Colon (tissue), 2 donors: Measurements from ENCODE around the gene CC2D2B.
"Not testable (repeated sequence)": the region's sequence is repeated elsewhere in the genome, so short reads cannot be mapped to it uniquely, and the experiment has no call there.

Experiments used
- FAIRE-seq: peaks from 2 replicates; lab custom pipeline; 2012; peaks lifted over from hg19 to GRCh38; lab: Jason Lieb, UNC
- donor health status: control.
- donor health status: control.

Gene CC2D2B

DNA sequence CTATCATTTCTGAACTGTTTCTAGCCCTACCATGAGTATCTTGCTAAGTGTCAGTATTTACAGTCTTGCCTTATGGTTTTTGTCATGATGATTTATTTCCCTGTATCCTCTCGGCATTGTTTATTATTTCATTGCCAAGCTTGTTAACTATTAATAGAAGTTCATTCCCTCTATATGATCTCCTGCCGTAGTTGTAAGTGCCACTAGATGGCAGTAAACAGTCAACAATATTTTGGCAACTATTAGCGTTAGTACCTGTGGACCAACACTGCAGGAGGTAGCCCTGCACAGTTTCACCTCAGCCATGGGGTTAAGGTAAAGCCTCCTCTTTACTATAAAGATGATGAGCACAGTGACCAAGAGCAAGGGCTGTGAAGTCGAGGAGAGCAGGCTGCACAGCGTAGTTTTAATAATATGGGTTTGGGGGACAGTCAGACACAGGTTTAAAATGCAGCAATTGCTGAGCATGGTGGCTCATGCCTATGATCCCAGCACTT lies 109.5 kb downstream of the CC2D2B start:
- FAIRE-seq: no peak

DNA sequence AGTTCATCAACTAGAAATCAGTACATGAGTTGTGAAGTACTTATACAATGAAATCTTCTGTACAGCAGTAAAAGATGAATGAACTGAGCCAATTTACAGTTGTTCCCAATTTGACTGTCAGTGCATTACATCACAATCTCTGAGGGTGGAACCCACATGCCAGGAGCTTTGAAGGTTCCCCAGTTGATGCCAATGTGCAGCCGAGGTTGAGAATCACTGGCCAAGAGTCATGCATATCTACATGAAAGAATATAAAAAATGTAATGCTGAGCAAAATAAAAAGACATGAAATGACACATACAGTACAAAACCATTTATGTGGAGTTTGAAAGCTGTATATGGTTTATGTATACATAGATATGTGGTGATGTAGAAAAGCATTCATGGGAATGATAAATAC lies 113.6 kb downstream of the CC2D2B start:
- FAIRE-seq: no peak

DNA sequence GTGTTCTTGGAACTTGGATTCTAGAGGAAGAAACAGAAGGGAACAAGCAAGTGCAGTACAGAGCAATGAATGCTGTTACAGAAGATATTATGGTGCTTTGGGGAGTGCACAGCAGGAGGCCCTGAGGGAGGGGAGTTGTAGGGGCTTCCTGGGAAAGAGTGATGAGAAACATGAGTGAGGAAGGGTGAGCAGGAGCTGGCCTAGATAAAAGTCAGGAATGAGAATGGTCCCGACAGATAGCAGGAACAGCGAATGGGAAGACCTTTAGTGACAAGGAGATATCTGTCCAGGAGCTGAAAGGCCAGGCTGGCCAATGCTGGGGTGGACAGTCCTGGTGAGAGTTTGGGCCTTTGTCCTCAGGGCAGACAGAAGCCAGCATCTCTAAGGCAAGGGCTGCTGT lies 115.0 kb downstream of the CC2D2B start:
- FAIRE-seq: no peak

DNA sequence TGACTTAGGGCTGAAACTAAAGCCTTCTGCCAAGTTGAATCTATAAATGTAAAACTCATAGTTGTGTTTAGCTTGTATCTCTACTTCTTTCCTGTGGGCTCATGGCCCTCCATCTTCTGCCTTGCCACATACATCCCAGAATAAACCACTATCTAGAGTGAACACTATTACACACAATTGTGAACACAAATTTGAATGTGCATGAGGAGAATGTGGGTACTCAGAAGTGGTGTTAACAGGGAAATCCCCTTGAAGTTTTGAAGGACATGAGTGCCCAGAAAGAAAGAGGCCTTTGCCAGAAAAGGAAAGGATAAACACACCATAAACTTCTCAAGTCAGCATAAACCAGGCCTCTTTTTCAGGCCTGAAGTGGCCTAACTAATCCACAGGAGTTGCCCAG lies 115.4 kb downstream of the CC2D2B start:
- FAIRE-seq: no peak

DNA sequence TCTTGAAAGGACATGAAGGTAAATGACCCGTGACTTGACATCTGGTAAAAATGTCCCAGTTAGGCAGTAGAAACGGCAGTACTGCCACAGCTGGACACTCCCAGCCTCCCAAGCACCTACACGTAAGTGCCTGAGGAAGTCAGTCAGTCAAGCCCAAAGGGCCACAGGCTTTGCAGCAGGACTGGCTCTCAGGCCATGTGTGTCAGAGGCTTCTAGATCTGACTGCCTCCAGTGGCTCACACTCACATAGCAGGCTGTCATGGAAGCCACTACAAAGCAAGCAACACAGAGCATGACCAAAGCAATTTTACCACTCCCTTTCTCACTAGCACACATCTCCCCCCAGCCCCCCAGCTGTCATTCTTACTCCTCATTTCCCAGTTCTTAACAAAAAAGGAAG lies 117.8 kb downstream of the CC2D2B start:
- FAIRE-seq: no peak

DNA sequence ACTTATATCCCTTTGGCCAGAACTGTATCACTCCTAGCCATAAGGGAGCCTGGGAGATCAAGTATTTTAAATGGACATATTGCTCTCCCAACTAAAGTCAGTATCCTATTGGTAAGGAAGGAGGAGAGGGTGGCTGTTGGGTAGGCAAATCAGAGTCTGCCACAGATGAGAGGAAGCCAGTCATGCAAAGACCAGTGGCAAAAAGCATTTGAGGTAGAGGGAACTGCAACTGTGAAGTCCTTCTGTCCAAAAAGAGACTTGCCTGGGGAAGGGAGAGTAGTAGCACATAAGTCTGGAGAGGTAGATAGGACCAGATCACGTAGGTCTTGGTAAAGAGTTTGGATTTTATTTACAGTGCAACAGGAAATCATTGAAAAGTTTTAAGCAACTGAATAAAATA lies 126.8 kb downstream of the CC2D2B start:
- no peak for FAIRE-seq

DNA sequence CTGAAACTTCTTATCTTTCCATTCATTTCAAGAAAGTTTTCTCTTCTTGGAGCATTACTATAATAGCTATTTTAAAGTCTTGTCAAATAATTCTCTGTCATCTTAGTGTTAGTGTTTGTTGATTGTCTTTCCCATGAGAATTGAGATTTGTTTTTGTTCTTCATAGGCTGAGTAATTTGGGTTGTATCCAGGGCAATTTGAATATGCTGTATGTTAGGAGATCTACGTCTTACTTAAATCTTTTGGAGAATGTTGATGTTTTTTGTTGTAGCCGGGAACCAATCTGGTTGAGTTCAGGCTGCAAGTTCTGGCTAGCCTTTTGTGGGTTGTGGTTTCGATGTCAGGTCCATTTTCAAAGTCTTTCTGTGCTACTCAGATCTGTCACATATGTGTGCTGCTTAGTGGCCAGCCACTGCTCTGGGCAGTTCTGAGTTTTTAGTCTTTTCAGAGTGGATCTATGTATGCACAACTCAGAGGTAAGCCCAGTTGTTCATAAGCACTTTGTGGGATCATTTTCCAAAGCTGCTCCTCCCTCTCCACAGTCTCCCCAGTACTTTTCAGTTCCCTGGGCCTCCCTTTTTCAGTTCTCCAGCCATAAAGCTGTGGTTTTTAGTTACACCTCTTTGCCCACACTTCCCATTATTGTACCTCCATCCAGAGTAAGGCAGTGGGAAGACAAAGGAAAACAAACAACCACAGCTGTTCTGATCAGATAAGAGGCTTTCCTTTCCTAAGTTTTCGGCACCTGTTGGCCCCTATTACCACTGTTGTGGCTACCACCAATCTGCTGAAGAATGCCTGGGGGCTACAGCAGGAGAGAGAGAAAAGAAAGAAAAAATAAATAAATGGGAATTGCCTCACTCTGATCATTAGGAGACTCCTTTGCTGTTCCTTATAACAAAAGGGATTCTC lies 131.0 kb downstream of the CC2D2B start:
- FAIRE-seq: peak; percentile 65

DNA sequence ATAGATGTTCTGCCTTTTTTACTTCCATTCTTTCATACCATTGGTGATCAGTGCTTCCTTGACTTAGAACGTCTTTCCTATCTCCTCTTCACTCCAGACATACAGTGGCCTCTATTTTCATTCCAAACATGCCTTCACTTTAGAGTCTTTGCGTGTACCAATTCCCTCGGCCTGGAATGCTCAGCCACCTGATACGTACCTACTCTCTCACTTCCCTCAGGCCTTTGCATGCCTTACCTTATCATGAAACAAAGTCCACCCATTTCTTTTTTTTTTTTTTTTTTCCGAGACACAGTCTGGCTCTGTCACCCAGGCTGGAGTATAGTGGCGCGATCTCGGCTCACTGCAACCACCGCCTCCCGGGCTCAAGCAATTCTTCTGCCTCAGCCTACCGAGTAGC lies 133.4 kb downstream of the CC2D2B start:
- no peak for FAIRE-seq

DNA sequence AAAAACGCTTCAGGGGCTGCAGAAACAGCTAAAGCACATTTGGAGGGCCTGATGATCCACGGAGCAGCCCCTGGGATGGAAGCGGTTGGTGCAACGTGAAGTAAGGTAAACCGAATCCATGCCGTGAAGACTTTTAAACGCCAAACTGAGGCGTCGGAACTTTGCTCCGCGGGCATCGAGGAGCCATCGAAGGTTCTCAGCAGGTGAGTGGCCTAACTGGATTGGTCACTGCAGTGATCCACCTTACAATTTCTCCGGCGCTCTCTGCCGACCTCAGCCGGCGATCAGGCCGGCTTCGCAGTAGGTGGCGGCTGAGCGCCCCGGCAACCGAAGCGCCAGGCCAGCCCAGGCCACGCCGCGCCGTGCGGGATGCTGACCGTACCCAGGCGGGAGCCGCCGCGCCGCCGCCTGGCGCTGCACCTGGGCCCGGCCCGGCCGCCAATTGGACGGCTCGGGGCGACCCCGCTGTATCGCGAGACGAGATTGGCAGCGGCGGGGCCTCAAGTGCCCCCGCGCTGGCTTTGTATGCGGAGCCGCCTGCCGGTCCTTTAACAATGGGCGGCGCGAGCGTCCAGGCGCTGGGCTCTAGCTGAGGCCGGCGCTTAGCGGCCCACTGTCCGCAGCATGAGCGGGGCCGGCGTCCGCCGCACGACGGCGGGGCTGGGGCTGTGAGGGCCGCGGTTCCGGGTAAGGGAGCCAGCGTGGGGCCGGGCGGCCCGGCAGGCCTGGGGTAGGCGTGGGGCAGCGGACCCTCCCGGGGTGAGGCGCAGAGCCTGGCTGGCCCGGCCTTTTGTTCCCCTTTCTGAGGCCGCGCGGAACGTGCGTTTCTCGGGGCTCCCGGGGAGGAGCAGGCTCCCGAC lies 135.5 kb downstream of the CC2D2B start, which contains the start of gene CCNJ:
Gene CCNJ (plus strand): TSS at position 551 of the 860 bp plus-strand sequence. CDS start 811 bp downstream, outside the sequence.
- no peak for FAIRE-seq

DNA sequence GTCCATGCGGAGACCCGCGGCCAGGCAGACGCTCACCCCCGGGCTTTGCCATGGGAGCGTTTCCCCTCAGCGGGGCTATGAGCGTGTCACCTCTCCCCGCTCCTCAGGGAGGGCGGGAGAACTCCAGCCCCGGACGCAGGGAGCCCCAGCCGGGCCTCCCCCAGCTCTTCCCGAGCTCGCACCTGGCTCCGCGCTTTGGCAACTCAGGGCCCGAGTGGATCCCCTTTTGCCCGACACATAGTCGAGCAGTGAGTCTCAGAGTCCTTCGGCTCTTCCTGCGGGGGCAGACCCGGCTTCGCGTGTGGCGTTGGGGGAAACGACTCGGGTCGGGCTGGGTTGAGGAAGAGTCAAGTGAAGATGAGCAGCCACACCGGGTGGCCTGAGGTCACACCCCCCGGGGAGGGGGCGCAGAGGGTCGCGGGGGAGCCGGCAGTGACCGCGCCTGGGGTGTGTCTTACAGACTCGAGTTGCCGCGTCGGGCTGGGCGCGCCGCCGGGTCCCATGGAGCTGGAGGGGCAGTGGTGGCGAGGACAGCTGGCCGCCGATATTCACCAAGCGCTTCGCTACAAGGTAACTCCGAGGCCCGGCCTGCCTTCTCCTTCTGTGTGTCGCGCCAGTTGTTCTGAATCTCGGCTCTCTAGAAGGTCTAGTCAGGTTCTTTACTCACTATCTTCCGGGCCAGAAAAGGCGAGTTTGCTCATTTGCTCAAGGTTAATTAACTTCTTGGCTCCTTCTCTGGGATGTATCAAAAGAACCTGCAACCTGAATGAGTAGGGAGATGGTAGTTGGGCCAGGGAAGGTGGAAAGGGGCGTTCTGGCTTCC lies 136.3 kb downstream of the CC2D2B start:
- no peak for FAIRE-seq

DNA sequence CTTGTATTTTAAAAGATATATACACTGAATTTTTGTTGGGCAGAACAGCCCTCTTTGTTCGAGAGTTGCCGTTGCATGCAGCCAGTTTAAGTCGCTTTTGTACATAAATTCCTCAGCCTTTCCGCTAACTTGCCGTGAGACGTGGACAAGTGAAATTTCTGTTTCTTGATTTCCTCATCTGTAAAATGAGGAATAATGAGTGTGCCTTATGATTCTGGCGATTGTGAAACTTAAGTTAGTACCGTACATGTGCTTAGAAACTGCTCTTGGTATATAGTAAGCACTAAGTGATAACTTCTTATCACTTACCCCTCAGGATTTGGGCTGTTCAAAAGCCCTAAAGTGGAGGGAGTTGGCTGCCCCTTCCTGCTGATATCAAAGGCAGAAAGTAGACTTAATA lies 137.0 kb downstream of the CC2D2B start:
- FAIRE-seq: no peak

DNA sequence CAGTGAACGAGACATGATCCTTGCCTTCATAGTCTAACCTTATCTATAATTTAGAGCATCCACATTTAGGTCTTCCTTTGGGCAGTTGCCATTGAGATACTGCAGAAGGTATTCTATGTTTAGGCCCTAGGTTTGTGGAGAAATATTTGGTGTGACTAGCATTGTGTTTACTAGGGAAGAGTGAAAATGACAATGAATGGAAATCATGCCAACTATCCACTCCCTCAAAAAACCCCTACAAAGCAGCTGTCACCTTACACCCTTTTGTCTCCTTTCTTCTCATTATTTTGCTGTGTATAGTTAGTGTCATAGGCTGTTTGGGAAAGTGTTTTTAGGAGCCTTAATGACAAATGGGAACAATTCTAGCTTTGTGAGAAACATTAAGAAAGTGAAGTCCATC lies 138.8 kb downstream of the CC2D2B start:
- no peak for FAIRE-seq

DNA sequence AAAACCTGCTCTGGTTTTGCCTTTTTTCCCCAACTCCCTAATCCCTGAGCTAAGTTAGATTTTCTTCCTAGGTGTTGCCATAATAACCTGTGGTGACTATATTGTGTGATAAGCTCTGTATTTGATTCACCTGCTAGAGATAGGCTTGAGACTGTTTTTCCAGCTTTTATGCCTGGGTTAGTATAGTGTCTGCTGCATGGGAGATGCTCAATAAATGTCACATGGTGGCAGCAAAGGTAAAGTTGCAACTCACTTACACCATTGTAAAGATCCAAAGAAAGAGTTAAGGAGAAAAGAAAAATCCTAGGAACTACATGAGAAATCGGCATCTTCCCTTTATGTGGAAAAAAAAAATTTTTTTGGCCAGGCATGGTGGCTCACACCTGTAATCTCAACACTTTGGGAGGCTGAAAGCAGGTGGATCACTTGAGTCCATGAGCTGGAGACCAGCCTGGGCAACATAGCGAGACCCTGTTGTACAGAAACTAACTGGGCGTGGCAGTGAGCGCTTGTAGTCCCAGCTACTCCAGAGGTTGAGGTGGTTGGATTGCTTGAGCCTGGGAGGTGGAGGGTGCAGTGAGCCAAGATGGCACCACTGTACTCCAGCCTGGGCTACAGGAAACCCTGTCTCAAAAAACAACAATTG lies 139.4 kb downstream of the CC2D2B start:
- no peak for FAIRE-seq

DNA sequence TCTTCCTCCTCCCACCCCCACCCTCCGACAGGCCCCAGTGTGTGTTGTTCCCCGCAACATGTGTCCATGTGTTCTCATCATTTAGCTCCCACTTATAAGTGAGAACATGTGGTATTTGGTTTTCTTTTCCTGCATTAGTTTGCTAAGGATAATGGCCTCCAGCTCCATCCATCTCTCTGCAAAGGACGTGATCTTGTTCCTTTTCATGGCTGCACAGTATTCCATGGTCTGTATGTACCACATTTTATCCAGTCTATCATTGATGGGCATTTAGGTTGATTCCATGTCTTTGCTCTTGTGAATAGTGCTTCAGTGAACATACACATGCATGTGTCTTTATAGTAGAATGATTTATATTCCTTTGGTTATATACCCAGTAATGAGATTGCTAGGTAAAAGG lies 140.2 kb downstream of the CC2D2B start:
- not testable (repeated sequence) for FAIRE-seq

DNA sequence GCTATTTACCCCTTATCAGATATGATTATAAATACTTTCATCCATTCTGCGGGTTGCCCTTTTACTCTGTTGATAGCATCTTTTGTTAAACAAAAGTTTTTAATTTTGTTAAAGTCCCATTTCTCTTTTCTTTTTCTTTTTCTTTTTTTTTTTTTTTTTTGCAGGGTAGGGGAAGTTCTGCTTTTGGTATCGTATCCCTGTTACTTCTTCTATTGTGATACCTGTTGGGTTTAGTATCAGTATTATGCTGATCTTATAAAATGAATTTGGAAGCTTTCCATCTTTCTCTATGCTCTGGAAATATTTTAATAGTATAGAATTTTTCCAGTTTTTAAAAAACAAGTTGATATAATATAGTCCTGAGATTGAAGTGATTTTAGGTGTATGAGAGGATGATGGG lies 141.6 kb downstream of the CC2D2B start:
- FAIRE-seq: no peak

DNA sequence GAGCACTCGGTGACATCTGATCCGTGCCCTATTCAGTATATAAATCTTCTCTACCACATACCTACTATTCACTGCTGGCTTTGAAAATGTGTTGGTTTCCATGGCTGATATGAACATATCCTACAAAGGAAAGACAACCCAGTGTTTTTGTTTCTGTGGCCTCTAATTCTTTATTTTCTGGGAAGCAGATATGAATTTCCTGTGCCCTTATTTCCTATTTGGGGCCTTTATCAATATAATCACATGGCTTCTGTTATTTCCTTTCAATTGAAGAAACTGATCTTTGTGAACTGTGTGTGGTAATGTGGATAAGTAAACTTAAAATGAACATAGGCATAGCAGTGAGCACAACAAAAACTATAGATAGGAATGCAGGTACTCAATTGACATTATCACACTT lies 146.2 kb downstream of the CC2D2B start:
- no peak for FAIRE-seq

DNA sequence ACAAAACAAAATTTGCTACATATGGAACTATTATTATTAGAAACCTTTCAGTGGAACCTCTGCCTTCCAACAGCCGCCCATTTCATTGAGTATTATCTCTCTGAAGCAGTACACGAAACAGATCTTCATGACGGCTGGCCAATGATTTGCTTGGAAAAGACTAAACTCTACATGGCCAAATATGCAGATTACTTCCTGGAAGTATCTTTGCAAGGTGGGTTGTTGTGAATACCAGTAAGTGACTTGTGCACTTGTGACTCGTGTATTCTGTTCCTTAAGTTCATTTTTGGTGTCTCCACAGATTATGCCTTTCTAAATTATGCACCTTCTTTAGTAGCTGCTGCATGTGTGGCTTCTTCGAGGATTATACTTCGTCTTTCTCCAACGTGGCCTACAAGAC lies 149.0 kb downstream of the CC2D2B start:
- no peak for FAIRE-seq

DNA sequence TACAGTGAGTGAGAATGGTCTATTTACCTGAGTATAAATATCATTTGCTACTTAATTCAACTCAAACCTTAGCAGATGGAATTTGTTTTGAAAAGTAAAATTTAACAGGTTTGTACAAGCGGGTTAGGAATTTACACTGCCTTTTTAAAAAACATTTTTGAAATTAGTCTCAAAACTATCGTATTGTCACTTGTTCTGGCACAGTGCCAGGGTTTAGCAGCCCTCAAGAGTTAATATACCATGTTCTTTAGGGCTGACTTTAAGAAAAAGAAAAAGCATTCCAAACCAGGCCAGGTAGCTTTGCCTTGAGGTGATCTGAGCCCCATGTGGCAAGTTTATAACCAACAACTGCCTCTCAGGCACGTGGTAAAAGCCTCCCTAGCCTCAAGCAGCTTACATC lies 153.5 kb downstream of the CC2D2B start:
- no peak for FAIRE-seq

DNA sequence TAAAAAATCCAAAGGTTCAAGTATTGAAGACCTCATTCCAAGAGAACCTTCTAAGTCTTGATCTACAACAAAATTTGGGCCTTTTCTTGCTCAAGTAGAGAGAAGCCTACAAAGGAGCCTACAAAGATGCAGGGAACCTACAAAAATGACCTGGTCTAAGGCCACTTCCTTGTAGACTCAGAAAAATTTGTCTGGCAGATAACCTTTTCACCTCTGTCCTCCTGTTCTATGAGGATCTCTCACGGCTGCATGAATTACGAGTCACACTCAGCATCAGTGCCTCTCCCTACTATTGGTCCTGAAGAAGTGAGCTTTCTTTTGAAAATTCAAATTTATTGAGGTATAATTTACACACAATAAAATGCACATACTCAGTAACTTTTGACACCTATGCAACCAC lies 164.9 kb downstream of the CC2D2B start:
- FAIRE-seq: no peak

DNA sequence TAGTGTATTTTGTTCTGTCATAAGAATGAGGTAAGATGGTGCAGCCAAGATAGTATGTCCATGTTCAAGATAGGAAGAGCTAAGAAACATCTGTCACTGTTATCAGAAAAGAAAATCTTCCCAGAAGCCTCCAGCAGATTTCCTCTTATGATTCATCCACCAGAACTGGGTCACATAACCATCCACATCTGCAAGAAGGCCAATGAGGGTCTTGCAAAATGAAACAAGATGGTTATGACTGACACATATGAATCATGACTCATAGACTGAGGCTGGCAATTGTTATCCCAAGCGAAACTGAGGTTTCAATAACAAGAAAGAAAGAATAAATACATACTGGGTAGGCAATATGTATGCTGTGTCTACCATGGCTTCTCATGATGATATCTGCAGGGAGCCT lies 165.9 kb downstream of the CC2D2B start:
- FAIRE-seq: no peak

DNA sequence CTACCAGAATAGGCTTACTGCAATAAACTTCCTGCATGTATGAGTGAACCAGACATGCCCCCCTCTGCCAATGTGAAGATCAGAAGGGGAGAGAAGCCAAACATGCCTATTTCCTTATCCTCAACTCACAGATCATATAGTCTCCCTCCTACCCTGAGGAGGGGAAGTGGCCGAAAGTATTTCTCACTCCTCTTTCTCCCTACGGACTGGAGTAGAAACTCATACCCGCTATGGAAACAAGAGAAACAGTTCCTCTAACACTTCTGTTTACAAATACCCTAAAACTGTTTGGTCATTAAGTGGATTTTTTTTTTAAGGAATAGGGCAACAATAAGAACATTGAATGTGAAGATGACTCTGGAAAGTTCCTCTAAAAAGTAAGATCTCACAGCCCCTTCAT lies 167.0 kb downstream of the CC2D2B start:
- FAIRE-seq: no peak

DNA sequence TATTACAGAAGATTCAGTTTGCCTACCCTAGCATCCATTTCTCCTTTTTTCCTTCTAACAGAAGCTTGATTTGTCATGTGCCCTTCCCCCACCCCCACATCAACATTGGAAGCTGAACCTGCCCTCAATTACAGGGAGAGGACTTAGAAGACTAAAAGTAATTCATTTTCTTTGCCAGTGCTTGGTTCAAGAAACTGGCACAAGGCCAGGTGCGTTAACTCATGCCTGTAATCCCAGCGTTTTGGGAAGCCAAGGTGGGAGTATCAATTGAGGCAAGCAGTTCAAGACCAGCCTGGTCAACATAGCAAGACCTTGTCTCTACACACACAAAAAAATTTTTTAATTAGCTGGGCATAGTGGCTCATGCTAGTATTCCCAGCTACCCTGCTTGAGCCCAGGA lies 168.2 kb downstream of the CC2D2B start:
- no peak for FAIRE-seq
